22Rv1 (cell line): Measurements from ENCODE around the gene SLC46A1.
A peak's percentile ranks its signal among the peaks of the same experiment; 100 is the strongest.

Experiments
- CTCF ChIP-seq: fragments of 450-650 bp; IDR thresholded peaks from 2 replicates; pipeline ENCODE4 v1.5.1; 2017; ENCODE audit warnings: mild to moderate bottlenecking
- ZFX ChIP-seq: fragments of 450-650 bp; IDR thresholded peaks from 2 replicates; pipeline ENCODE4 v1.6.1; 2017; ENCODE audit warnings: antibody characterized with exemption, borderline replicate concordance

- TF ChIP-seq CTCF, result peak; percentile 94
- TF ChIP-seq ZFX, result no peak
Measured at GRCh38 chr17:28416703-28417311, 10.8 kb upstream of the SLC46A1 start.
